SHP77 (cell line): ENCODE results near the gene ZNF296.
"Not testable (repeated sequence)": the region's sequence is repeated elsewhere in the genome, so short reads cannot be mapped to it uniquely, and the experiment has no call there.

Experiments used
- DNase-seq, 2 experiments: peaks; one replicate each; lab custom pipeline; 2025; lab: John Stamatoyannopoulos, UW

The ZNF296 gene

DNA sequence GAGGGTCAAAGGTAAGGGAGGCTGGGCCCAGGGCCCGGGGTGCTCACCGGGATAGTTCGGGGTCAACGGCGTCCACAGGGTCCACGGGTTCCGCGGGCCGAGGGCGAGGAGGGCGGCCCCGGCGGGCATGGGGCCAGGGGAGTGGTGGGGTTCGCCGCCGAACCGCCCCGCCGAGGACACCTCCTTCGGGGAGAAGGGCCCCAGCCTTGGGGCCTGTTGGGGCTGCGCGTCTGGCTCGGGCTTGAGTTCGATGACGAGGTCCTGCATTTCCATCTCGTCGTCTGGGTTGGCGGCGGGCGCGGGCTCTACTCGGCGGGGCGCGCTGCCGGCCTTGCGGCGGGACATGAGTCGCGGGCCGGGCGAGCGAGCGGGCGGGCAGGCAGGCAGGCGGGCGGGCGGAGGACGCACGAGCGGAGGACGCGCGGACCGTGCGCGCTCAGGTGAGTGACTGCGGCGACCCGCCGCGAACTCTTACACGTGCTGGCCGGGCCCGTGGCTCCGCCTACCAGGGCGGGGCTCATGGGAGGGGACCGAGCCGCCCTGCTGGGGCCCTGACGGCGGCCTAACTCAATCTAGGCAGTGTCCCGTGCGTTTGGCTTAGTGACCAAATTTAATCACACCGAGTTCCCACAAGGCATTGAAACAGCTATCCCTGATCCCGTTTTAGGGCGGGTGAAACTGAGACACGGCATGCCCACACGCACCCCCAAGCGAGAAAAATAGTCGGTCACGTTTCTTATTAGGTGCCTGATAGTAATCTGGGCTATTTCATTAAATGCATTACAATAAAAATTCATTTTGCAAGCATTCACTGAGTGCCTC lies at the start of gene ZNF296:
Gene ZNF296 (minus strand): TSS at position 450 of the 822 bp plus-strand sequence. CDS start 105 bp downstream, at position 345.
- DNase-seq = peak; percentile 61 to 80

DNA sequence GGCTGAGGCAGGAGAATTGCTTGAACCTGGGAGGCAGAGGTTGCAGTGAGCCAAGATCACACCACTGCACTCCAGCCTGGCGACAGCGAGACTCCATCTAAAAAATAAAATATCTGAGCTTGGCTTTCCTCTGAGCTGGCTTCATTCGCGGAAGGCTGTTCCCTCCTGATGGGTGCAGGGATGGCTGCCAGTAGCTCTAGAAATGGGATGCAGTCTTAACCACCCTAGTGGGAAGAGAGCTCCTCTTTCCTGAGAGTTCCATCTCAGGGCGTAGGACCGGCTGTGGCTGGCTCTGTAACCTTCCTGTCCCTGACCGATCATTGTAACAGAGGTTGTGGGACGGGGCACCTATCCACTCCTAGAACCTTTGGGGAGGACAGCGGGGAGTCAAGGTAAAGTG lies 49.1 kb upstream of the ZNF296 start:
- DNase-seq = no peak

DNA sequence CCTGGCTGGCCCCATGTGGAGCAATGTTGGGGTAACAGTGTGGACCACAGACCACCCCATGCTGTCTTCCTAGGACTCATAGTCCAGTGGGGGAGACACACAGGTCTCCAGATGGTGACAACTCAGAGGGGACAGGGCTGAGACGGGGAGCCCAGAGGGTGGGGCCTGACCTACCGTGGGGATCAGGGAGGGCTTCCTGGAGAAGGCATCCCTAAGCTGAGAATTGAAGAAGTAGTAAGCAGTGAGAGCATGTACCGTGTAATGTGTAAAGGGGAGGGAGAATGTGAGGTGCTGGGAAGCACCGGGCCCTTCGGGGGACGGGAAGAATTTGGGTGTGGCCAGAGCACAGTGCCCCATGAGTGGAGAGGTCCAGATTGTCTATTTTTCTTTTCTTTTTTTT lies 47.7 kb upstream of the ZNF296 start:
- DNase-seq = no peak

DNA sequence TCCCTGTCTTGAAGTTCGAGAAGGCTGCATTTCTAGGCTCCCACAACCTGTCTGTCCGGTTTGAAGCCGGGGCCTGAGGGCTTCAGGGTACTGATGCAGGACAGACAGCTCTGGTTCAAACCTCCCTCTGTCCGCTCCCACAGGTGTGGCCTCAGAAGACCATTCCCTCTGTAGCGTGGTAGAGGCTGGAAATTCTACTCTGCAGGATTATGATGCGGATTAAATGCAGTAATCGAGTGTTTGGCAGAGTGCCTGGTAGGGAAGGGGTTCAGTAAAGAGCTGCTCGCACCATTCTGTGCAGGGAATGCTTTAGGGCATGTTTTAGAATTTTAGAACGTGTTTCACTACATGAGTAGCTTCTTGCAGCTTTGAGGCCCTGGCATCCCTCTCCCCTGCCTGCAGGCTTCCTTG lies 47.2 kb upstream of the ZNF296 start:
- no peak for DNase-seq

DNA sequence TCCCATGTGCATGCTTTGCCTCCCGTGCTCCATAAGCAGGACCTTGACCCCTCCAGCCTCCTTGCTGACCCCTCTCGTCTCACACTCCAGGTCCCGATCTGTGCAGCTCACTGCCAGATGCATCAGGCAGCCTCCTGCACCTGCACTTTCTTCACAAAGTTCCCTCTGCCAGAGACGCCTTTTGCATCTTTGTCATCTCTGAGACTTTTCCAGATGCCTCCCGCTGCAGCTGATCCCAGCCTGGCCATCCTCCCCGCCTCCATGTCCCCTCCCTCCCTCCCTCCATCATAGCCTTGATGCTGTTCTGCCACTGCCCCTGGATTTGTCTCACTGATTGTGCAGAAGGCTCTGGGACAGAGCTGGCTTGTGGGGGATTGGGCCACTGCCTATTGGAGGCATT lies 46.6 kb upstream of the ZNF296 start:
- no peak for DNase-seq

DNA sequence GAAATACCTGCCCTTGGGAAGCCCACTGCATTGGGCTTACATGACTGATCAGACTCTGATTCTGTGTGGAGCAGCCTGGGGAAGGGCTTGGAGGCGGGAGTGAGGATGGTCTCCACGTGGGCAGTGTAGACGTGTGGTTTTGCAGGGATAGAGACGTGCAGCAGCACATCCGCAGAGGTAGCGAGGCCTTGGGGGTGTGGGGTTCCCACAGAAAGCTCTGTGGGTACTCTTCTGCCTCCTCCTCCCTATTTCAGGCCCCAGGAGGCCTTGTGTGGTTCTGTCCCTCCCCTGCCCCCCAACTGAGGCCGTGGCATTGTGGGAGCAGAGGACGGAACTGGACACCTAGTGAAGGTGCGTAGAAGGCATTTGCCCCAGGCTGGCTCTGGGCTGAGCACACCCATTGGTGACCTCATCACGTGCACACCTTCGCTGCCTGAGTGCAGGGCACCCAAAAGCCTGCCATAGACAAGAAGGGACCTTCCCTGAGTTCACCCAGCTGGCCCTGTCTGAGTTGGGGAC lies 45.6 kb upstream of the ZNF296 start:
- DNase-seq = no peak

DNA sequence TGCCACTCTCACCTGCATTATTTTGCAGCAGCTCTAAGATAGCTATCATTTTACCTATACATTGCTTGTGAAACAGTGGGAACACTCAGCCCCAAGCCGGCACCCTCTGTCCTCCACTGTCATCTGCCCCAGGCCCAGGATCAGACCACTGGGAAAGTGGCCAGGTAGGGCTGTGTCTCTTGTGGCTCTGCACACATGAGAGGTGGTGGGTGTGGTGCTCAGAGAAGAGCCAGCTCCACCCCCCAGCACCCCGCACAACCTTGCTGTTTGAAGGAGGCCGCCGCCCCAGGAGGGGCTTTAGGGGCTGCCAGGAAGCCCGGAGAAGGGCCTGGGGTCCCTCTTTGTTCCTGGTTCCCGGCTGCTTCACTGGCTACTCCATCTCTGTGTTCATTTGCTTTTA lies 43.3 kb upstream of the ZNF296 start:
- no peak for DNase-seq

DNA sequence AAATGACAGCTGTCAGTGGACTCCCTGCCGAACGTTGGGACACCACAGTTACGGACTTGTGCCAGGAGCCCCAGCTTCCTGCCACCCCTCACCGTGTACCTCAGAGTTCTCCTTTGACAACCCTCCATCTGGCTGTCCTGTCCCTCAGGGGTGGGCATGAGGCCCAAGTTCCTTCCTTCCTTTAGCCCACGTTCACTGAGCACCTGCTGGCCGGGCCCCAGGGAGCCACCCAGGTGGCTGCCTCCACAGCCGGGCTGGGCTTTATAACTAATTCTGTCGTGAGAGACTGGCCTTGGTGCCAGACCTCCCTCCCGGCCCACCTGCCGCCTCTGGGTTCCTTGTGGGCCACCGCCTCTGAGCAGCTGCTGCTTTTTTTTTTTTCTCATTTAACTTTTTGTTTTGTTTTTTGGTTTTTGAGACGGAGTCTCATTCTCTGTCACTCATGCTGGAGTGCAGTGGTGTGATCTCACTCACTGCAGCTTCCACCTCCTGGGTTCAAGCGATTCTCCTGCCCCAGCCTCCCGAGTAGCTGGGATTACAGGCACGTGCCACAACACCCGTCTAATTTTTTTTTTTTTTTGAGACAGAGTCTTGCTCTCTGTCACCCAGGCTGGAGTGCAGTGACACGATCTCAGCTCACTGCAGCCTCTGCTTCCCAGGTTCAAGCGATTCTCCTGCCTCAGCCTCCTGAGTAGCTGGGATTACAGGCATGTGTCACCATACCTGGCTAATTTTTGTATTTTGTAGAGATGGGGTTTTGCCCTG lies 42.5 kb upstream of the ZNF296 start:
- peak in 1 of 2 experiments; percentile 24 for DNase-seq

DNA sequence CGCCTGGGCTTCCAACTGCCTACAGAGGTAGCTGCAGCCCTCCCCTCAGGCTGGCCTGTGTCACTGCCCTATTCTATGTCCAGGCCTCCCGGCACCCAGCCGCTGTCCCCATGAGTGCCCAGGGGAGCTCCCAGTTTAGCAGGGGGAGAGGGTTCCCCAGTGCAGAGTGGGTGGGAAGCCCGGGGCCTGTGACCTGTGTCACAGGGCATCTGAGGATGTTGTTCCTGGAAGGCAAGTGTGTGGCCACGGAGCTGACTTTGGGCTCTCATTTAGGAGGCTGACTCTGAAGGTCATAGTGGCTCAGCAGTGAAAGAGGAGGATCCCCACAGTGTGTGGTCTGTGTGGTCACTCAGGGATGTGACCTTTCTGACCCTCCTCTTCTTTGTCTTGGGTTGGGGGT lies 41.8 kb upstream of the ZNF296 start:
- DNase-seq = no peak

DNA sequence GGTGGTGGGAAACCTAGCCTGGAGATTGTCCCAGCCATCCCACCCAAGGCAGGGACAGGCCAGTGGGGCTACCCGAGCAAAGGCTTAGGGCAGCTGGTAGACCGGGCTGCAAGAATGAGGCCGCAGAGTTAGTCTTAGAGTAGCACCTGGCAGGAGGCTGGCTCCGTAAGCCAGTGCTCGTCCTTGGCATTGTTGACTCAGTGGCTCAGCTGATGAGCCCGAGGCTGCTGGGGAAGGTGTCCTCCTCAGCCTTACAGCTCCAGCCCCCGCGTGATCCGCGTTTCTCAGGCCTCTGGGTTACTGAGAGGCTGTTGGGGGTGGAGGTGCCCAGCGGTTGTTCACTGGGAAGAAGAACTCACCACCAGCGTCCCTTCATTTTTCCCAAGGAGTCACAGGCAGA lies 41.4 kb upstream of the ZNF296 start:
- DNase-seq = peak; percentile 42 to 58

DNA sequence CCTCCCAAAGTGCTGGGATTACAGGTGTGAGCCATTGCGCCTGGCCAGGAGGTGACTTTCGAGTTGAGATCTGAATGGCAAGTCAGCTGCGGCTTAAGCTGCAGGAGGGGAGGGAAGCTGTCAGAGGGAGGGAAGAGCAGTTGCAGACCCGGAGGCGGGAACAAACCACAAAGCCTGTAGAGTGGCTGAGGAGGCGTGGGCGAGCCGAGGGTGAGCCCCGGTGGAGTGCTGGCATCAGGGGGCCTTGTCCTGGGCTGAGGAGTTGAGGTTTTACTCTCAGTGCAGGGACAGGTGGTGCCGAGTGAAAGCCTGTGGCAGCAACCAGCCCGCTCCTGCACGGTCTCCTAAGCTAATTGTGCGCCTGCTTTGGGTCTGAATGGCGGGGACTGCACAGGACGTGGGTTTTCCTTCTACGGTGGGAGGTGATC lies 40.9 kb upstream of the ZNF296 start:
- peak; percentile 76 for DNase-seq

DNA sequence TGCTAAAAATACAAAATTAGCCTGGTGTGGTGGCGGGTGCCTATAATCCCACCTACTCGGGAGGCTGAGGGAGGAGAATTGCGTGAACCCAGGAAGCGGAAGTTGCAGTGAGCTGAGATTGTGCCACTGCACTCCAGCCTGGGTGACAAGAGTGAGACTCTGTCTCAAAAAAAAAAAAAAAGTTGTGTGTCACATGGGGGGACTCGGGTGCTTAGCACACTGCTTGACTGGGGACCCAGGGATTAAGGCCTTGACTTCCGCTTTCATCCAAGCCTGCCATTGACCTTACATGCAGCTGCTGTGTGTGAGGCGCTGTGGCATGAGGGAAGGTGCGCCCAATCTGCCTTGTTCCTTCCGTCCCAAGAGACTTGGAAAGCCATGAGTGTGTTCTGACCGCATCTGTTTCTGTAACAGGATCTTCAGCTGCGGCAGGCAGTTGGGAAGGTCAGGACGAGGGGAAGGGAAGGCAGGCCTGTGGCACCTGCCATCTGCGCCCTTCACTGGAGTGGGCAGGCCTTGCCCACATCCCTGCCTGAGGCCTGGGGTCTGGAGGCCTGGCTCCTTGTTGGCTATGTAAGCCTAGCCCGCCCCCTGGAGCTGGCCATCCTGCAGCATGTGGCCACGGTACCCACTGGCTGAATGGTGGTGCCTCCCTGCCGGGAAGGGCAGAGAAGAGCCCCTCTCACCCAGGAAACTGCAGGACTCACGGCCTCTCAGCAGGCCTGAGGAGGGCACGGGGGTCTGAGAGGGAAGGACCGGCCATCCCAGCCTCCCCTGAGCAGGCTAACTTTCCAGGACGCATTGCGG lies 39.7 kb upstream of the ZNF296 start:
- DNase-seq = peak; percentile 53 to 79

DNA sequence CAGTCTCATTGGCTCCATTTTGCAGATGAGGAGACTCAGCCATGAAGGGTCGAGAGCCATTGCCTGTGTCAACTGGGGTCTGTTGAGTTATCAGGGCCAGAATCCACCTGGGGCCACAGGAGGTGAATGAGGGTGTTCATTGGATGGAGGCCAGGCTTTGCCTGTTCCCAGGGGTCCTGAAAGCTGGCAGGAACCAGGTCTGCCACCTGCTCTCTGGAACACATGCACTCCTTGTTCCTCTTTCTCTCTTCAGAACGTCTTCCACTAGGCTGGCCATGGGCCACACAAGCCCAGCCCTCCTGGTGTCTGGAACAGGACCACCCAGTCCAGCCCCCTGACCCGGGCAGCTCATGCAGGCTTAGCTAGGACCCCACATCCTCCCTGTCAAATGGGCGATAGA lies 37.8 kb upstream of the ZNF296 start:
- DNase-seq = no peak

DNA sequence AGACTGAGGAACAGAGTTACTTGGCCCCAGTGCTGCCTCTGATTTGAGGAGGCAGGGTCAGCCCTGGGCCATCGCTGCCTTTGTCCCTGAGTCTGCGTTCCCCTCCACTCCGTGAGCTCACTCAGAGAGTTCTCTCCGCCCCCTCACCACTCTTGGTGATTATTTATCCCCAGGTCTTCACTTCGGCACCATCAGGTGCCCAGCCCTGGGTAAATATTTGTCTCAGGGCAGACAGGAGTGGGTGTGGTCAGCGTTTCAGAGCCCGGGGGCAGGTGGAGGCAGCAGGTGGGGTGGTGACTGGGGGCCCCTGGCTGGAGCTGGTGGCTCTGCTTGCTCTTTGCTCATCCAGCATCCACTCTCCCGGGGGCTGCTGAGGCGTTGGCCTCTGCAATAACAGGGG lies 37.4 kb upstream of the ZNF296 start:
- DNase-seq = peak; percentile 76 to 84

DNA sequence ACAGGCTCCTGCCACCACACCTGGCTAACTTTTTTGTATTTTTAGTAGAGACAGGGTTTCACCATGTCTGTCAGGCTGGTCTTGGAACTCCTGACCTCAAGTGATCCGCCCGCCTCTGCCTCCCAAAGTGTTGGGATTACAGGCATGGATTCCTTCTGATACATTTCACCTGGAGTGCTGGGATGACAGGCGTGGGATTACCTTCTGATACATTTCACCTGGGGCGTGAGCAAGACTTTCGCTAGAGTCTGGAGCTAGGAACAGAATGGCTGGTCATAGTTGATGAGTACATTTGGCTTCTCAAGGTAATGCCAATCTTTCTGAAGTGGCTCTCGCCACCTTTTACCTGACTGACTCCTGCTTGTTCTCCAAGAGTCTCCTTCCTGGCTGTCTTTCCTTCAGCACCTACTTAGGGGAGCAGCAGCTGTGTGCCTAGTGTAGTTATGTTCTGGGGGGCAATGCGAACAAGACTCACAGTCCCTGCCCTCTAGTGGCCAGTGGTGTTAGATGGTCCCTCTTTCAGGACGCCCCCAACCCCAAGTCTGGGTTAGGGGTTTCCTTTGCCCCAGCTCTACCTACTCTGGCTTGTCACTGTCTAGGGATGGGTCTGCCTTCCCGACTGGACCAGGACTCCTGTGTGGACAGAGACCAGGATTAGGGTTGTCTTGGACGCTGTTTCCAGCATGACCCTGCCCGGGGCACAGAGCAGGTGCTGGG lies 36.0 kb upstream of the ZNF296 start:
- DNase-seq = no peak

DNA sequence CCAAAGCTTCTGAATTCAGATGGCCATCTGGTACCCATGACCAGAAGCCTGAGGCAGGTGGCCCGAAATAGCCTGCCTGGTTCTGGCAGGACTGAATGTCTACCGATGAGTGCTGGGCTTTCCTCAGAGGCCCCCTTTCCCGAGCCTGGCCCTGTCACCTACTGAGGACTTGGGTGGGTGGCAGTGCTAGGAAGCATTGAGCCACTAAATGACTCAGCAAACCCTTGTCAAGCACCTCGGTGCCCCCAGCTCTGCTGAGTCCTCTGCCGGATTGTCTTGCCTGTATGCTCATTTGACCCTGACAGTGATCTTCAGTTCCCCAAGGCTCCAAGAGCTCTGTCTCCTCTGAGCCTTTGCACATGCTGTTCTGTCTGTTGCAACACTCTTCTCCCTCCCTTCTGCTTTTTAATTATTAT lies 34.6 kb upstream of the ZNF296 start:
- DNase-seq = no peak

DNA sequence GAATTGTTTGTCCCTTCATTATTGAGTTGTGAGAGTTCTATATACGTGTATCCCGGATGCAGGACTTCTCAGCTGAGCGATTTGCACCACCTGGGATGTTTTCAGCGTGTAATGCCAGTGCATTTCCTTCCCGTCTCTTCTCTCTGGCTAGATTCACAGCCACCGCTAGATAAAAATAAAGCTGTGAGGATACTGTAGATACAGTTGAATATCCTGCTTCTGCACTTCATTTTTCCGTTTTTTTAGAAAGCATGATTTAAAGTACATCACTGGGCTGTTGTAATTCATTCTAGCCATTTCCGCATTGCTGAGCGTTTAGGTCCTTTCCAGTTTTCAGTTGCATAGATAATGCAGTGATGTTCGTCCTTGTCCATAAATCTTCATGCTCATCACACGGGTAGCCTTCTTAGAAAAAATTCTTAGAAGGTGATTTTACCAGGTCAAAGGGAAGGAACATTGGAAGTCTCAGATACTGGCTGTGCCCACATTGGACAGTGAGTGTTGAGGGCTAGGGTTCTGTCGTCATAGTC lies 31.4 kb upstream of the ZNF296 start:
- DNase-seq = no peak

DNA sequence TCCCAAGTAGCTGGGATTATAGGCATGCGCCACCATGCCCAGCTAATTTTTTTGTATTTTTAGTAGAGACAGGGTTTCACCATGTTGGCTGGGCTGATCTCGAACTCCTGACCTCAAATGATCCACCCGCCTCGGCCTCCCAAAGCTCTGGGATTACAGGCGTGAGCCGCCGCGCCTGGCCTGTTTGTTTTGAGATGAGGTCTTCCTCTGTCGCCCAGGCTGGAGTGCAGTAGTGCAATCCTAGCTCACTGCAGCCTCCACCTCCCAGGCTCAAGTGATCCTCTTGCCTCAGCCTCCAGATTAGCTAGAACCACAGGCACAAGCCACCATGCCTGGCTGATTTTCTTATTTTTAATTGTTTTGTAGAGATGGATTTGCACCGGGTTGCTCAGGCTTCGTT lies 30.1 kb upstream of the ZNF296 start:
- not testable (repeated sequence) for DNase-seq

DNA sequence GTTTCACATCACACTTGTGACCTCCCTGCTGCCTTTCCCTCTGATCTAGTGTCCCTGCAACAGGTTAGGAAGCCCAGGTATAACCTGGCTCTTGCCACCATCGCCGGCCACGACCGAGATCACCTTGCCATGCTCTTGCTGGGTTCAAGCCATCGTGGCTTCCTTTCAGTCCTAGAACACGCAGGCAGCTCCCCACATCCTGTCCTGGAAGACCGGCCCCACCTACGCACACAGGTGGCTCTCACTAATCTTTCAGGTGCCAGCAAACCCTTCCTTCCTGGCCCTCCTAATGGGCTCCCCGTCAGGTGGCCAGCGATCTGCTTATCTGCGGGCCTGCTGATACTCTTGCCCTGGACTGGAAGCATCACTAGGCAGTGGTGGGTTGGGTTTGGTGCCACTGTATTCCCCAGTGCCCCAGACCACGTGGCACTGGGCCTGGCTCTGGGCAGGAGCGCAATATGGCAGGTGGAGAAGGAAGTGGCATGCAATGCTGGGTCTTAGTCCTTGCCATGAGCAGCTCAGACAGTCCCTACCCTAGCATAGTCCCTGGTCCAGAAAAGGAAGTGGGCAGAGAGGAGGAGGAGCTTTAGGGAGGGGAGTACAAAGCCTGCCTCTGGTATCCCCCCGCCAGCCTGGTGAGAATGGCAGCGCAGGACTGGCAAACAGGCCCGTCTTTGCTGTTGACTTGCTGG lies 28.5 kb upstream of the ZNF296 start:
- no peak for DNase-seq

DNA sequence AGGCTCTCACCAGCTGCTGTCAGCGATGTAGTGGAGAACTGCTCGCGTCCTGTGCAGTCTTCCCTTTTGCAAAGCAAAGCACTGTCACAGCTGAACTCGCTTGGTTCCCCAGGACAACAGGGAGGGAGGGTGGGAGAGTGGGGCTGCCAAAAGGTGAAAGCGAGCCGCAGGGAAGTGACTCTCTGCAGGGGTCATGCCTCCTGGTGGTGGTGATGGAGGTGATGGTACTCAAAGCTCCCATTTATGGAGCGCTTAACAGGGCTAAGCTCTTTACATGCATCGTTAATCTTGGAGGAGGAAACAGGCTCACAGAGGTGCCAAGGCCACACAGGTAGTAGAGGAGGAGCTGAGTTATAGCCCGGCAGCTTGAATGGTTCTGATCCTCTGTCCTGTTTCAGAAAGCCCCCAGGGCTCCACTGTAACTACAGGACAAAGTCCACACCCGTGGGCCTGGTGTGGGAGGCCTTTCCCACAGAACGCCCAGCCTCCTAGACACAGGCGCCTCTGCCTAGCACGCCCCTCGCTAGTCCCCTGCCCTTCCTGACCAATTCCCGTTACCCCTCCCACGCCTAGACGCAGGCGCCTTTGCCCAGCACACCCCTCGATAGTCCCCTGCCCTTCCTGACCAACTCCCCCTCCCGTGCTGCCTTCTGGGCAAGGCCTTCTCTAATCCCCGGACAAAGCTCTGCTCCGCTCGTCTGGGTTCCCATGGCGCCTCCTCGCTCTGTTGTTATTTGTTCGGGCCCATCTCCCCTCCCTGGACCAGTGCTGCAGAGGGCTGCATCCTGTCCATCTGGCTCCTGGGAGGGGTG lies 27.4 kb upstream of the ZNF296 start:
- peak in 1 of 2 experiments; percentile 17 for DNase-seq
